ENCODE results near the gene SMIM30.

SMIM30 gene

GRCh38 chr7:113094517-113095249 is 23.7 kb downstream of the SMIM30 start:
- H3K4me1 ChIP-seq (ENCODE audit: control insufficient read depth, insufficient read depth, low read length), result no peaks in the 10 kb centered on the region
- no peak overlapping the region for H3K9ac ChIP-seq (ENCODE audit: low read length)
- no peak overlapping the region for H3K4me3 ChIP-seq (ENCODE audit: low read length)
- H3K9me3 ChIP-seq (ENCODE audit: control insufficient read depth, low read length), result no peaks in the 10 kb centered on the region
- no peaks in the 10 kb centered on the region for H3K36me3 ChIP-seq (ENCODE audit: control insufficient read depth, insufficient read depth, low read length)
- no peaks in the 10 kb centered on the region for H3K27me3 ChIP-seq (ENCODE audit: control insufficient read depth, insufficient read depth, low read length)

GRCh38 chr7:113093561-113093960 is 24.8 kb downstream of the SMIM30 start:
- Histone ChIP-seq H3K9me3 (ENCODE audit: control insufficient read depth, low read length) (no peaks in the 10 kb centered on the region), H3K4me1 (ENCODE audit: control insufficient read depth, insufficient read depth, low read length) (no peaks in the 10 kb centered on the region), H3K4me3 (ENCODE audit: low read length) (no peak overlapping the region), H3K27me3 (ENCODE audit: control insufficient read depth, insufficient read depth, low read length) (no peaks in the 10 kb centered on the region), H3K36me3 (ENCODE audit: control insufficient read depth, insufficient read depth, low read length) (no peaks in the 10 kb centered on the region), H3K9ac (ENCODE audit: low read length) (no peak overlapping the region)

- H3K36me3 ChIP-seq (ENCODE audit: control insufficient read depth, insufficient read depth, low read length), result no peaks in the 10 kb centered on the region
- no peak overlapping the region for H3K4me3 ChIP-seq (ENCODE audit: low read length)
- no peaks in the 10 kb centered on the region for H3K4me1 ChIP-seq (ENCODE audit: control insufficient read depth, insufficient read depth, low read length)
- H3K27me3 ChIP-seq (ENCODE audit: control insufficient read depth, insufficient read depth, low read length), result no peaks in the 10 kb centered on the region
- no peak overlapping the region for H3K9ac ChIP-seq (ENCODE audit: low read length)
- H3K9me3 ChIP-seq (ENCODE audit: control insufficient read depth, low read length), result no peaks in the 10 kb centered on the region
Measured at GRCh38 chr7:113092762-113093161, 25.6 kb downstream of the SMIM30 start.

- H3K9me3 ChIP-seq (ENCODE audit: control insufficient read depth, low read length), result no peaks in the 10 kb centered on the region
- H3K4me1 ChIP-seq (ENCODE audit: control insufficient read depth, insufficient read depth, low read length), result peaks cover 9% of the 10 kb centered on the region
- H3K4me3 ChIP-seq (ENCODE audit: low read length), result no peak overlapping the region
- no peaks in the 10 kb centered on the region for H3K36me3 ChIP-seq (ENCODE audit: control insufficient read depth, insufficient read depth, low read length)
- no peaks in the 10 kb centered on the region for H3K27me3 ChIP-seq (ENCODE audit: control insufficient read depth, insufficient read depth, low read length)
- no peak overlapping the region for H3K9ac ChIP-seq (ENCODE audit: low read length)
Measured at GRCh38 chr7:113087071-113087998, 31.0 kb downstream of the SMIM30 start.

GRCh38 chr7:113086431-113086888 is 31.9 kb downstream of the SMIM30 start, which contains the start of gene GPR85:
Gene GPR85 (minus strand): TSS chr7:113086827. CDS start chr7:113084721, 2,106 bp downstream.
- Histone ChIP-seq H3K27me3 (ENCODE audit: control insufficient read depth, insufficient read depth, low read length) (no peaks in the 10 kb centered on the region), H3K4me3 (ENCODE audit: low read length) (peak within 1 kb of the TSS; percentile 23), H3K9me3 (ENCODE audit: control insufficient read depth, low read length) (no peaks in the 10 kb centered on the region), H3K4me1 (ENCODE audit: control insufficient read depth, insufficient read depth, low read length) (peaks cover 9% of the 10 kb centered on the region), H3K9ac (ENCODE audit: low read length) (peak within 1 kb of the TSS; percentile 34), H3K36me3 (ENCODE audit: control insufficient read depth, insufficient read depth, low read length) (no peaks in the 10 kb centered on the region)

GRCh38 chr7:113085781-113086390 is 32.5 kb downstream of the SMIM30 start:
- Histone ChIP-seq H3K9ac (ENCODE audit: low read length) (no peak overlapping the region), H3K27me3 (ENCODE audit: control insufficient read depth, insufficient read depth, low read length) (no peaks in the 10 kb centered on the region), H3K36me3 (ENCODE audit: control insufficient read depth, insufficient read depth, low read length) (no peaks in the 10 kb centered on the region)

GRCh38 chr7:113084496-113085172 is 33.7 kb downstream of the SMIM30 start:
- H3K4me3 ChIP-seq (ENCODE audit: low read length), result no peak overlapping the region
- H3K9me3 ChIP-seq (ENCODE audit: control insufficient read depth, low read length), result no peaks in the 10 kb centered on the region
- H3K4me1 ChIP-seq (ENCODE audit: control insufficient read depth, insufficient read depth, low read length), result peaks cover 9% of the 10 kb centered on the region
- no peaks in the 10 kb centered on the region for H3K36me3 ChIP-seq (ENCODE audit: control insufficient read depth, insufficient read depth, low read length)
- H3K9ac ChIP-seq (ENCODE audit: low read length), result no peak overlapping the region
- H3K27me3 ChIP-seq (ENCODE audit: control insufficient read depth, insufficient read depth, low read length), result no peaks in the 10 kb centered on the region

More at GRCh38 chr7:113085781-113086390, 32.5 kb downstream of the SMIM30 start:
- H3K4me3 ChIP-seq (ENCODE audit: low read length), result peak overlapping the region; percentile 23
- no peaks in the 10 kb centered on the region for H3K9me3 ChIP-seq (ENCODE audit: control insufficient read depth, low read length)
- H3K4me1 ChIP-seq (ENCODE audit: control insufficient read depth, insufficient read depth, low read length), result peaks cover 9% of the 10 kb centered on the region

- no peak overlapping the region for H3K4me3 ChIP-seq (ENCODE audit: low read length)
- no peak overlapping the region for H3K9ac ChIP-seq (ENCODE audit: low read length)
- no peaks in the 10 kb centered on the region for H3K9me3 ChIP-seq (ENCODE audit: control insufficient read depth, low read length)
- no peaks in the 10 kb centered on the region for H3K36me3 ChIP-seq (ENCODE audit: control insufficient read depth, insufficient read depth, low read length)
- H3K4me1 ChIP-seq (ENCODE audit: control insufficient read depth, insufficient read depth, low read length), result peaks cover 9% of the 10 kb centered on the region
- no peaks in the 10 kb centered on the region for H3K27me3 ChIP-seq (ENCODE audit: control insufficient read depth, insufficient read depth, low read length)
Measured at GRCh38 chr7:113083816-113084495, 34.4 kb downstream of the SMIM30 start.

- no peaks in the 10 kb centered on the region for H3K36me3 ChIP-seq (ENCODE audit: control insufficient read depth, insufficient read depth, low read length)
- H3K4me3 ChIP-seq (ENCODE audit: low read length), result no peak overlapping the region
- no peaks in the 10 kb centered on the region for H3K27me3 ChIP-seq (ENCODE audit: control insufficient read depth, insufficient read depth, low read length)
- H3K9me3 ChIP-seq (ENCODE audit: control insufficient read depth, low read length), result no peaks in the 10 kb centered on the region
- peaks cover 9% of the 10 kb centered on the region for H3K4me1 ChIP-seq (ENCODE audit: control insufficient read depth, insufficient read depth, low read length)
- no peak overlapping the region for H3K9ac ChIP-seq (ENCODE audit: low read length)
Measured at GRCh38 chr7:113083132-113083815, 35.1 kb downstream of the SMIM30 start.

GRCh38 chr7:113078331-113078730 is 40.0 kb downstream of the SMIM30 start:
- Histone ChIP-seq H3K4me1 (ENCODE audit: control insufficient read depth, insufficient read depth, low read length) (no peaks in the 10 kb centered on the region), H3K36me3 (ENCODE audit: control insufficient read depth, insufficient read depth, low read length) (no peaks in the 10 kb centered on the region), H3K4me3 (ENCODE audit: low read length) (no peak overlapping the region), H3K27me3 (ENCODE audit: control insufficient read depth, insufficient read depth, low read length) (no peaks in the 10 kb centered on the region), H3K9ac (ENCODE audit: low read length) (no peak overlapping the region), H3K9me3 (ENCODE audit: control insufficient read depth, low read length) (no peaks in the 10 kb centered on the region)

- H3K36me3 ChIP-seq (ENCODE audit: control insufficient read depth, insufficient read depth, low read length), result no peaks in the 10 kb centered on the region
- H3K9me3 ChIP-seq (ENCODE audit: control insufficient read depth, low read length), result no peaks in the 10 kb centered on the region
- no peaks in the 10 kb centered on the region for H3K27me3 ChIP-seq (ENCODE audit: control insufficient read depth, insufficient read depth, low read length)
- no peak overlapping the region for H3K9ac ChIP-seq (ENCODE audit: low read length)
- no peaks in the 10 kb centered on the region for H3K4me1 ChIP-seq (ENCODE audit: control insufficient read depth, insufficient read depth, low read length)
- no peak overlapping the region for H3K4me3 ChIP-seq (ENCODE audit: low read length)
Measured at GRCh38 chr7:113076703-113077102, 41.7 kb downstream of the SMIM30 start.
